SJCRH30 (cell line): ENCODE measurements around the gene USP13. TPM values are rescaled to one million over a fixed set of nuclear protein-coding genes. Genes with fewer than 3 reads are reported as not detected.

Source experiments
- DNase-seq, 2 experiments: peaks; one replicate each; pipeline ENCODE4 v3.0.0-alpha.2; 2015 to 2020
- H3K27ac ChIP-seq: fragments of 250-450 bp; sonication (Bioruptor Pico); 2 replicates; pipeline ENCODE4 v1.5.1; 2020; ENCODE audit warnings: mild to moderate bottlenecking, moderate library complexity
- H3K27me3 ChIP-seq: fragments of 250-450 bp; sonication (Bioruptor Pico); 2 replicates; pipeline ENCODE4 v1.5.1; 2020; ENCODE audit warnings: mild to moderate bottlenecking, moderate library complexity
- H3K36me3 ChIP-seq: fragments of 250-450 bp; sonication (Bioruptor Pico); 2 replicates; pipeline ENCODE4 v1.5.1; 2020; ENCODE audit warnings: mild to moderate bottlenecking, moderate library complexity
- H3K4me1 ChIP-seq: fragments of 250-450 bp; sonication (Bioruptor Pico); 2 replicates; pipeline ENCODE4 v1.5.1; 2020; ENCODE audit warnings: mild to moderate bottlenecking, moderate library complexity
- H3K4me3 ChIP-seq: fragments of 250-450 bp; sonication (Bioruptor Pico); 2 replicates; pipeline ENCODE4 v1.5.1; 2020; ENCODE audit warnings: mild to moderate bottlenecking, moderate library complexity
- H3K9me3 ChIP-seq: fragments of 250-450 bp; sonication (Bioruptor Pico); replicated peaks from 2 replicates; pipeline ENCODE4 v1.5.1; 2020; ENCODE audit warnings: mild to moderate bottlenecking, moderate library complexity
- total RNA-seq: library from RNA; depleted of rRNA; stranded (reverse); fragments of >200 nt; shearing (Covaris generic); gene quantifications from 2 replicates; pipeline ENCODE4 v1.2.3, GENCODE V29; 2014; rRNA removed

Gene USP13
- total RNA-seq, 1 experiment from 2014 or later: 14.5 TPM

DNA sequence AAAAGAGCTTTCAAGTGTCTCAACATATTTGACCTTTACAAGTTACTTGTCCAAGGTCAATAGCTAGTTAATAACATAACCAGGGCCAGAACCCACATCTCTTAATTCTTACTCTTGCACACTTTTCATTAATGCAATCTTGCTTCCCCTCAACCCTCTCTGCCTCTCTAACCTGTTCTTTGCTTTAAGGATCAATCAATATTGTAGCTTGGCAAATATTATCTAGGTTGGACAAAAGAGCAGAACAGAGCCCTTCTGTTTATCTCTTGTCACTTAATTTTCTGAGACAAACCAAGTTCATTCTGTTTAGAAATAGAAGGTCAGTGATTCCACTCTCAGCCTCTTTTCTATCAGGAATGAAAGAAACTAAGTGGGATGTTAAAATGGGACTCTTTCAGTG is 180.5 kb downstream of the USP13 start:
- H3K4me3 ChIP-seq: no peak overlapping the region
- no peaks in the 10 kb centered on the region for H3K36me3 ChIP-seq
- DNase-seq: no peak
- no peak overlapping the region for H3K27ac ChIP-seq
- no peaks in the 10 kb centered on the region for H3K9me3 ChIP-seq
- H3K27me3 ChIP-seq: peaks cover 3% of the 10 kb centered on the region; the same call in 1 of the 2 replicates
- H3K4me1 ChIP-seq: no peaks in the 10 kb centered on the region

DNA sequence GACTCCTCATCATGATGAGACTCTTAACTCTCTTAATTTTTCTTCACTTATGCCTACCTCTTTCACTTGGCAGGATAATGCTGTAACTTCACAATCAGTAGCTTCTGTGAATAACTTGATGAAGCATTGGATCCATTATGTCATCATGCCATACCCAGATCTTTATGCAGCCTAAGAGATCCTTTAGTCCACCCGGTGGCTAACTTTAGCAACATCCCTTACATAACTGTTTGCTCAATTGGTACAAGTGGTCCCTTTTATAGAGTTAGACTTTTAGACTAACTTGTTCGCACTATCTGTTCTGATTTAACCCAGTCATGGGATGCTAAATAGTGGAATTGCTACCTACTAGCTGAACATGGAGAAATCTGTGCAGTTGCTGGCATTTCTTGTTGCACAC is 184.5 kb downstream of the USP13 start:
- DNase-seq: no peak
- Histone ChIP-seq H3K27ac (no peak overlapping the region), H3K4me3 (no peak overlapping the region), H3K27me3 (peaks cover 3% of the 10 kb centered on the region; the same call in 1 of the 2 replicates), H3K9me3 (no peaks in the 10 kb centered on the region), H3K36me3 (no peaks in the 10 kb centered on the region), H3K4me1 (peaks cover 3% of the 10 kb centered on the region; the same call in 1 of the 2 replicates)

Other genes starting within 250 kb of the USP13 start
- 48.1 and 48.9 TPM in 2 replicates for gene GNB4, start 201.6 kb upstream of the USP13 start, total RNA-seq
- 106 and 111 TPM in 2 replicates for gene ACTL6A, start 90.1 kb upstream of the USP13 start, total RNA-seq
- 48.2 and 58.2 TPM in 2 replicates for gene MRPL47, start 48.4 kb upstream of the USP13 start, total RNA-seq
- 134 and 137 TPM in 2 replicates for gene NDUFB5, start 48.2 kb upstream of the USP13 start, total RNA-seq